ENCODE data around the gene CHPT1.
A peak's percentile ranks its signal among the peaks of the same experiment; 100 is the strongest.

- no peak for TF ChIP-seq EZH2 (IDR thresholded peaks at IDR 0.05; ENCODE audit: borderline replicate concordance, low read length)
- peak; percentile 82 to 91 for TF ChIP-seq CTCF (conservative IDR thresholded peaks at IDR 0.05 in 1 of 2, IDR thresholded peaks at IDR 0.05 in 1 of 2; ENCODE audit: extremely low read depth in 1 of 2, insufficient read depth in 1 of 2, low read depth in 1 of 2, low read length in 2 of 2)
Observed at GRCh38 chr12:101759396-101760047, 62.1 kb downstream of the CHPT1 start.
